Head of caudate nucleus (tissue), 42 donors: Measurements from ENCODE around the gene RPA3.

ENCODE experiments used
- DNase-seq, 42 donors: peaks; one replicate each; pipeline versions ENCODE4 v3.0.0 to v3.0.0-alpha.2; 2020 to 2021; ENCODE audit warnings: mixed read lengths in 7 of 42
- intact Hi-C: fragments of 100-400 bp; cut with DNase I; formaldehyde crosslinking; loops from one replicate; pipeline ENCODE4 v1.15.0; 2022

Gene RPA3

DNA sequence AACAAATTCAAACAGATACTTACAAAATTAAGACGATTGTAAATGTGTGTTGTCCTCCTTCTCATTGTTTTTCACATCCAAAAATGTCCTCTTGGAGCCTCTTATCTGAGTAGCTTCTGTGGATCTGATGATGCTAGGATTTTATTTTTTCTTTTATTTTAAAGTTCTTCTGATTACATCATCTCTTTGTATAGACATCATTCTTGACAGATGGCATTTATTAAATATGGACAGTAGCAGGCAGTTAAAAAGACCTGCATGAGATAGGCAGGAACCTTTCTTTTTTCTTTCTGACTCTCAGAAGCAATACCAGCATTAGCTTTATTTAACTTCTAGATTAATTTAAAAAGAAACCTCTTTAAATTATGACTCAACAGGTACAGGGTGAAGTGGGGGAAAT is at the start of gene RPA3:
Gene RPA3 (minus strand): TSS at position 116 of the 400 bp plus-strand sequence. CDS start 78,189 bp downstream, outside the sequence.
- DNase-seq = no peak
- intact Hi-C loops = no loop called here

- no peak for DNase-seq
- intact Hi-C loops = loop anchor here (10.0 kb wide), 1 partner anchor 82 kb away; no protein-coding TSS in a partner anchor
Observed at GRCh38 chr7:7766671-7767070, 48.3 kb upstream of the RPA3 start.

- intact Hi-C loops = loop anchor here (10.0 kb wide), 1 partner anchor 81 kb away; no protein-coding TSS in a partner anchor
- DNase-seq = no peak
Observed at GRCh38 chr7:7765422-7765821, 47.0 kb upstream of the RPA3 start.

DNA sequence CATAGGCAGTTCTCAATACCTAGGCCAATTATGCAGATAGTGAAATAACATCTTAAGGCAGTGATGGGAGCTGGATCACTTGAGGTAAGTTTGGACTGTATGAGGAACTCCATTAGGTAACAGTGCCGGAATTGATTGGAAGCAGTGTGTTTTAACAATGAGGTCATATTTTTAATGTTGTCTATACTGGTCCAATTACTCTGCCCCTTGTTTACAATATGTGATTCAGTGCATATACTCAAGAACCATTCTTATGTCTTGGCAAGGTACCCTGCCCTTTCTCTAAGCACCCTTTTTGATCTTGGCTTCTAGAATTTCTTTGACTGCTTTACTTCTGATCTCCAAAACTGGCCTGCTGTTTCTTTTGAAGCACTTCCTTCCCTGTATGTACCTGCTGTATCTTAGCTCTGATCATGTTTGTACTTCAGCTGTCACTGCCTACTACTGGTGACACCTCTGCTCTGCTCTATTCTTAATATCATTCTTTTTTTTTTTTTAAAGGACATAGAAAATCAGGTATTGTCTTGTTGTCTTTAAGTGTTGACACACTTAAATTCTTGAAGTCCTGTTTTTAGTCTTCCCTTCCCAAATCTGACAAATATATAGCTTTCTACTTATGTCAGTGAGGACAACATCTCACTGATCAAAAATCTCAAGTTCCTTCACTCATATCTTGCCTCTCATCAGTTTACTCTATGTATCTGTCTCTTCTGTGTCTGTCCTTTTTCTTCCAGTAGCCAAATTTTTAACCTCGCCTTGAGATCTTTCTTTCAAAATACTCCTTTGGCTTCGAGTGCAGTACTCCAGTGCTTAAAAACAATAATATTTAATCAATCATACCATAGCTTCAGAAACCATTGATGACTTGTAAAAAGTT is 46.4 kb upstream of the RPA3 start:
- DNase-seq = no peak
- intact Hi-C loops = loop anchor here (10.0 kb wide), 1 partner anchor 80 kb away; no protein-coding TSS in a partner anchor

GRCh38 chr7:7761974-7762779 is 43.8 kb upstream of the RPA3 start:
- intact Hi-C loops = loop anchor here (10.0 kb wide), 1 partner anchor 77 kb away; no protein-coding TSS in a partner anchor
- DNase-seq = no peak

GRCh38 chr7:7761340-7761973 is 43.0 kb upstream of the RPA3 start:
- DNase-seq = no peak
- intact Hi-C loops = loop anchor here (10.0 kb wide), 1 partner anchor 77 kb away; no protein-coding TSS in a partner anchor

DNA sequence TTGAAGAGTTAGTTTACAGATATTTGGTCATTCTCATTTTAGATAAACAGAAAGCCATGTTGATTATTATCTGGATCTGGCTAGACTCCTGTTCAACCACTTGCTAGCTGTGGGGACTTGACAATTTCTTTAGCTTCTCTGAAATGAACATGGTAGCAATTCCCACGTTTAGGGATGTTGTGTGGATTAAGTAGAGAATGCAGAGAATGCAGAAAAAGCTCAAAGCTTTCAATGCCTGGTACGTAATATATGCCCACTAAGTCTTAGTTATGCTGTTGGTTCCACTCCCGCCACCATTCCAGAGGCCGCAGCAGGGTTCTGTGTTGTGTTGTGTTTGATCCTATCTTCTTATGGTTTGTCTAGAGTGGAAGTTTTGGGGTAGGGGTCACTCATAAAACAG is 39.2 kb upstream of the RPA3 start:
- intact Hi-C loops = no loop called here
- no peak for DNase-seq

DNA sequence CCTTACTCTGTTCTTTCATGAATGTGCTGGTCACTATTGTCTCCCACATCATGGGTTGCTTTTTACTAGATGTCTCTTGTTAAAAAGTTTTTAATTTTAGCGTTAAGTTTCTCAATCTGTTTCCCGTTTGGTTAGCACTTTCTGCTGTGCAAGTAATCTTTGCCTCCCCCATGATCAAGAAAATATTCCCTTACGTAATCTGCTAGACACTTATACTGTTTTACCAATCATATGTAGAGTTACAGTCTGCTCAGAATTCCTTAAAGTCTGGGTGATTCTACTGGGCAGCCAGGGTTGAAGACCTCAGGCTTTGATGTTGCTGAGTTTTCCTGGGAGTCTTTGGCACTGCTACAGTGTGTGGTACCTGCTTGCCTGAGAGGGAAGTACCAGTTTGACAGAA is 38.2 kb upstream of the RPA3 start:
- DNase-seq = no peak
- intact Hi-C loops = no loop called here

GRCh38 chr7:7751243-7752092 is 33.1 kb upstream of the RPA3 start:
- intact Hi-C loops = no loop called here
- no peak for DNase-seq

DNA sequence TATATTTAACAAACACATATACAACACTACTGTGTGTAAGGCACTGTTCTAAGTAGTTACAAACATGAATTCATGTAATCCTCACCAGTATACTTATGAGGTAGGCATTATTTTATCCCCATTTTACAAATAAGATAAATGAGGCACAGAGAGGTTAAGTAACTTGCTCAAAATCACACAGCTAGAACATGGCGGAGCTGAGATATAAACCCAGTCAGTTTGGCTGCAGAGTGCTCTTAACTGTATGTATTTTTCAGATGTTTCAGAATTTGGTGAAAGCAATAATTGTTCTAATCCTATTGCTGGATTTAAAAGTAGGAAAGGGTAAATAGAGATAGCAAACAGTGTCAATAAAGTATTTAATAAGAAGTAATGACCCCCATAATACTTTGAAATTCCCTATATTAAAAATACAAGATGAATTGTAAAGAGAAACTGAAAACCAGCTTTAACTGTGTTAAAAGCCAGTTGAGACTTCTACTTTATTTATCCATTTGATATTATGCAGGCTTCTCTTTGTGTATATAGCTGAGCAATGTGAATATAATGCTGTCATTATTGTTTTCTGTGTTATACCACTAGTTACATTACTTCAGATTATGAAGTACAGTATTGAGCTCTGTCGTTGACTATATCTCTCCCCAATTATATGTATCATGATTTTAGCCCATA is 32.3 kb upstream of the RPA3 start:
- intact Hi-C loops = no loop called here
- no peak for DNase-seq

DNA sequence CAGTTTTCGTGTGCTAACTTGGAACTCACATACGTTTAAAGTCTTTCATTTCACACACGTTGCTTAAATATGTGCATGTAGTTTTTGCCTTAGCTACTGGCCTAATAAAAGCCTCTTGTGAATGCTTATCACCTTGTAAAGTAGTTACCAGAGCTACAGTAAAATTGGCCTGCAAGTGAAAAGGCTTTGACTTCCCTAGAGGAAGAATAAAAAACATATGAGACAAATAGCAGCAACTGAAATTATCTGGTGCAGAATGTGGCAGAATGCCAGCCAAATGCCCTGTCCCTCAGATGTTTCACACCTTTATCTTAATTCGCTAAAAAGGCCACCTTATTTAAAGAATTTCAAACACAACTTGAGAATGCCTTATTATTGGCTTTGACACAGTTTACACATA is 28.1 kb upstream of the RPA3 start:
- no peak for DNase-seq
- intact Hi-C loops = no loop called here

DNA sequence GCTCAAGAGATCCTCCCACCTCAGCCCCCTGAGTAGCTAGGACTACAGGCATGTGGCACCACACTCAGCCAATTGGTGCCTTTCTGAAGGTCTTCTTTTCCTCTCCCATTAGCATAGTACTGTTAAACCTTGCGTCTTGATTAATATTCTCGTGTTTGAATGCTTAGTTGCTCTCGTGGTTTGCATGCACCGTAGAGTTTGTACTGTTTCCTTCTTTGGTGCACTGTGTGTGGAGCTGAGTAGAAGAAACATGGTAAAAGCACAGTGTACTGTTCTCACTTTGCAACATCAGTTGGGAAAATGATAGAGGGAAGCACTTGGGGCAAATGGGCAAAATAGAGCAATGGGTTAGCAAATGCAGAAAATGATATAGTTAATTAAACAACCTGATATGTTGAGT is 27.6 kb upstream of the RPA3 start:
- intact Hi-C loops = no loop called here

DNA sequence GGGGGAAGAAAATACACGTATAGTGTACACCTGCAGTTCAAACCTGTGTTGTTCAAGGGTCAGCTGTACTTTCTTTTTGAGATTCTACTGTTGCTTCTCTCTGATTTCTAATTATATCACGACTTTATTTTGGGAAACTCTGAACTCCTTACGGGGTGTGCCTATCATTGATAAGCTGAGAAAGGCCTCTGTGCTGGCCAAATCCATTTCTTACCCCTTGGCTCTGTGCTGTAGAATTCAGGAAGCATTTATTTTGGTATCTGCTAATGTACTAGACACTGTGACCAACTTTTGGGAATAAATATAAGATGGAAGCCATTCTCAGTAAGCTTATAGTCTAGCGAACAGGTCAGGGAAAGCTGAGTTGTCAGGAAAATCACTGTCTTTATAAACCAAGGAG is 26.9 kb upstream of the RPA3 start:
- intact Hi-C loops = no loop called here
- no peak for DNase-seq

More for the DNA sequence above, 27.6 kb upstream of the RPA3 start:
- DNase-seq = no peak

DNA sequence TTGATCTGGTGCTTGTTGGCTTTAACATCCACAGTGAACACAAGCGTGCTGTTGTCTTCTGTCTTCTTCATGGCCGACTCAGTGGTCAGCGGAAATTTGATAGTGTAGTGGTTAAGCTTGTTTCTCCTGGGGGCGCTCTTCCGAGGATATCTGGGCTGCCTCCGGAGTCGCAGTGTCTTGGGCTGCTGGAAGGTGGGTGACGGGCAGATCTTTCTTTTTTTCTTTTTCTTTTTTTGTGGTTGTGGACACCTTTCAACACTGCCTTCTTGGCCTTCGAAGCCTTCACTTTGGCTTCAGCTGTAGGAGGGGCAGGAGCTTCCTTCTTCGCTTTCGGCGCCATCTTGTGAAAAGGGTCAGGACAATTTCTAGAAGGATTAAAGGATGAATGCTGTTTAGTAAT is 23.8 kb upstream of the RPA3 start:
- intact Hi-C loops = no loop called here
- DNase-seq = no peak

DNA sequence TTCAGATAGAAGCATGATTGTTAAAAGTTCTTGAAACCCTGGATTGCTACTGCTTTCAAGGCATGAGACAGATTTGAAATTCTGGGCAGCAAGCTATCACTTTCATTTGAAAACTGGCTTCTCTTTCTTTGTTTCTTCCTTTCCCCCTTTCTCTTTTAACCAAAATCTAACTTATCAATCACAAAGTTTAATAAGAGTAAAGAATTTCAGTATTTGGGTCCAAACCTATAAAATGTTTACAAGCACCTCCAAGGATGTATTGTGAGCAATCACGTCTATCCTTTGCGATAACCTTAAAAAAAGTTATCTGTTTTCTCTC is 21.6 kb upstream of the RPA3 start:
- no peak for DNase-seq
- intact Hi-C loops = no loop called here

DNA sequence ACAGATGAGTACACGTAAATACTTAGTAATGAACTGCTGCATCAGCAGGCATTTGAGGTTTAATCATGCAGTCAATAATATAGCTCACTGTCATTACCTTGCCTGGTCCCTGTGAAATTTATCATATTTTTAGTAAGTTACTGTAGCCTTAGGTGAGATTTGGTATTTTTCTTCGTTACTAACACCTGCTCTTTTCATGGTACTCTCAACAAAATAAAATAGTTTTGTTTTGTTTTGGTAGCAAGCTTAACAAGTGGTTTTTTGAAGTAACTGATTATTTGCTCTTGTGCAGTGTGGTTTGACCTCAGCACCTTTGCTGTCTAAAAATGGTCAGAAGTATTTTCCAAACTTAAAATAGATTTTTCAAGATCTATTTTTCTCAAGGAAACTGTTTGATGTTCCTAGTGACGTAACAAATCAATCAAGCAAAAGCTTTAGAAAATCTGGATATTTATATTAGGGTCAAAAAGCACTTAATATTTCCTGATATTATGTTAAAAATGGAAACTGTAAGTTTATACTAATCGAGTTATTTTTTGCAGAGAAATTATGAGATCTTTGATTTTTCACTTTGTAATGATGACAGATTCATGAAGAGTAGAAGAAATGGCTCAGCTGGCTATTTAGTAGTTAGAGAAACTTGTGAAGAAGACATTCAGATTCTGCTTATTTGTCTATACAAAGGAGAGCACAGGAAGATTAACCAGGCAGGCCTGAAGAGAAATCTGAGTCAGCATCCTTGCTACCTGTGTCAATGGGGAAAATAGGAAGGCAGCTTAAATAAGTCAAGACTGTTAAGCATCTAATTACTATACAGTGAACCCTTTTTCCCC is 21.0 kb upstream of the RPA3 start:
- DNase-seq = no peak
- intact Hi-C loops = no loop called here

- intact Hi-C loops = no loop called here
- DNase-seq = no peak
Observed at GRCh38 chr7:7738622-7739021, 20.2 kb upstream of the RPA3 start.
